WI38 (cell line): ENCODE measurements around the gene NR3C2.

ENCODE experiments used
- H3K4me3 ChIP-seq: 2 replicates; pipeline ENCODE4 v1.5.1; 2011; ENCODE audit warnings: low read depth, mild to moderate bottlenecking, control low read depth, low read length
- TF ChIP-seq, protein P1 (sequence below): IDR thresholded peaks from 2 replicates; pipeline ENCODE4 v1.5.1; 2012; ENCODE audit warnings: low read depth, mild to moderate bottlenecking, control low read depth, low read length

Gene NR3C2

DNA sequence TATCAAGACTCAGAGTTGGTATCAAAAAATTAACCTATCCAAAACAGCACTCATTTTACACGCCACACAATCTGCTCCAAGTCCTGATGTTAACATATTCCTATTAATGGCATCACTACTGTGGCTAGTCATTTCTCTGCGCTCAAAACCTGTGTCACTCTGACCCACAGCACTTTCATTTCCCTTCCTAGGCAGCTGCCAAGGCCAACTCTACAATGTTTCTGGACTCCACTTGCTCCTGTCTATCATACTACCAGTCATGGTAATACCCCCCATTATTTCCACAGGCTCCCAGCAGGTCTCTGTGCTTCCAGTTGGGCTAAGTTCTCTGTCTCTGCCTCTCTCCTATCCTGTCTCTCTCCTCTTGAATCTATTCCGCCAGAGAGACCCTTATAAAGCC, 323.6 kb downstream of the NR3C2 start:
- no peak overlapping the region for H3K4me3 ChIP-seq
- TF ChIP-seq, protein P1, sequence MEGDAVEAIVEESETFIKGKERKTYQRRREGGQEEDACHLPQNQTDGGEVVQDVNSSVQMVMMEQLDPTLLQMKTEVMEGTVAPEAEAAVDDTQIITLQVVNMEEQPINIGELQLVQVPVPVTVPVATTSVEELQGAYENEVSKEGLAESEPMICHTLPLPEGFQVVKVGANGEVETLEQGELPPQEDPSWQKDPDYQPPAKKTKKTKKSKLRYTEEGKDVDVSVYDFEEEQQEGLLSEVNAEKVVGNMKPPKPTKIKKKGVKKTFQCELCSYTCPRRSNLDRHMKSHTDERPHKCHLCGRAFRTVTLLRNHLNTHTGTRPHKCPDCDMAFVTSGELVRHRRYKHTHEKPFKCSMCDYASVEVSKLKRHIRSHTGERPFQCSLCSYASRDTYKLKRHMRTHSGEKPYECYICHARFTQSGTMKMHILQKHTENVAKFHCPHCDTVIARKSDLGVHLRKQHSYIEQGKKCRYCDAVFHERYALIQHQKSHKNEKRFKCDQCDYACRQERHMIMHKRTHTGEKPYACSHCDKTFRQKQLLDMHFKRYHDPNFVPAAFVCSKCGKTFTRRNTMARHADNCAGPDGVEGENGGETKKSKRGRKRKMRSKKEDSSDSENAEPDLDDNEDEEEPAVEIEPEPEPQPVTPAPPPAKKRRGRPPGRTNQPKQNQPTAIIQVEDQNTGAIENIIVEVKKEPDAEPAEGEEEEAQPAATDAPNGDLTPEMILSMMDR: no peak

DNA sequence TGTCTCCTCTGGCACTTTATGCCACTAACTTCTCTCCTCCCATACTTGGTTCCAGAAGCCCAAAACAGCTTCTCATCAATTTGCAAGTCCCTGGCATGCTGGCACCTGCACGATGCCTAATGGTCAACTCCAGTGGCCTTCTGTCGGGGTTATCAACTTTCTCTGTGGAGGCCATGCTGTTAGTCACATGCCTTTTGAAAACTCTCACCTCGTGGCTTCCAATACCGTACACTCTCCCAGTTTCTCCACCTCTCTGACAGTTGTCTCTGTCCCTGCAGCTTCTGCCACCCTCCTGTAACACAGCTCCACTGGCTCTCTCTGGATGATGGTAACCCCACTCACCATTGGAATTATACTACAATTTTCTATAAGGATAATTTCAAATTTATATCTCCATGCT, 324.0 kb downstream of the NR3C2 start:
- TF ChIP-seq, protein P1: no peak
- no peak overlapping the region for H3K4me3 ChIP-seq

DNA sequence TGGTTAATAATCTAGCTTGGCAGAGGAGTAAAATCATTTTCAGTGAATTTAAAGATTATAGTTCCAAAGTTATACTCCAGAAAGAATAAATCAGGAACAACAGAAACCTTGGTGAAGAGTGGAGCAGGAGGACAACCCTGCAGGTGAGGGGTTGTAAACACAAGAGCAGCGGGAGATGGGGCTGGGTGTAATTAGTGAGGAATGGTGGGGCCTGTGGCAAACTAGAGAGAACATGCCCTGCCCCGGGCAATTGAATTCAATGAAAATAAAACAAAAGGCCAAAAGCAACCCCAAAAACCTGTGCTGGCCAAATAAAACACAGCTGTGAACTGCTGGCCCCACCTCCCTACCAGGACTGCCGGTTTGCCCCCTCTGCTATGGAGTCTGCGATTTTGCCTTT, 325.2 kb downstream of the NR3C2 start:
- H3K4me3 ChIP-seq: no peak overlapping the region
- TF ChIP-seq, protein P1: no peak

DNA sequence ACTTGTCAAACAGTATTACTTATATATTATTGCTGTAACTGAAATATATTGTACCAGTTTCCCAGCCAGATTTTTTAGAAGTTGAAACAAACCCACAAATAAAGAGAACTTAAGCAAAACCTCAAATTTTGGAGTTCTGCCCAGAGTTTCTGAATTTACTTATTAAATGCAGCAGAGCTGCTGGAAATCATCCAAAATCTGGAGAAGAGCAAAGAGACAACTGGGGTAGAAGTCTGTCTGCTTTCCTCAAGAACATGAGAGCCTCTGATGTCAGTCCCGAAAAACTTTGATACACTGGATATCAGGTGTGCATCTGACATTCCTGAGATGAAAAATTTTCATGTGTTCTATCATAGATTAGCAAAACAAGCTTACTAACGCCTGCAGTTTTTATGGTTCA, 325.9 kb downstream of the NR3C2 start:
- TF ChIP-seq, protein P1: no peak
- H3K4me3 ChIP-seq: no peak overlapping the region

DNA sequence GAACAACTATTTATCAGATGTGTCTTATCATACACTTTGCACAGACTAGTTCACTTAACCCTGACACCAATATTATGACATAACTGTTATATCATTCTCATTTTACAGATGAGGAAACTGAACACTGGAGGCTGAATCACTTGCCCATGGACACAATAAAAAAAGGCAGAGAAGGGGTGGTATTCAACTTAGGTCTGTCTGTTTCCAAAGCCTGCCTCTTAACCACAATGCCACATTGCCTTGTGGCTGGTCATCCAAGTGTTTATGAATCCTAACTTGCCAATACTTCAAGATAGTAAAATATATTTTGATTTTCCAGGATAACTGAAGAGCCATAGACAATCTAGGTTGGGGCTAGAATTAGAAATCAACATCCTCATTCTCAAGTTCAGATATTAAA, 327.8 kb downstream of the NR3C2 start:
- TF ChIP-seq, protein P1: no peak

DNA sequence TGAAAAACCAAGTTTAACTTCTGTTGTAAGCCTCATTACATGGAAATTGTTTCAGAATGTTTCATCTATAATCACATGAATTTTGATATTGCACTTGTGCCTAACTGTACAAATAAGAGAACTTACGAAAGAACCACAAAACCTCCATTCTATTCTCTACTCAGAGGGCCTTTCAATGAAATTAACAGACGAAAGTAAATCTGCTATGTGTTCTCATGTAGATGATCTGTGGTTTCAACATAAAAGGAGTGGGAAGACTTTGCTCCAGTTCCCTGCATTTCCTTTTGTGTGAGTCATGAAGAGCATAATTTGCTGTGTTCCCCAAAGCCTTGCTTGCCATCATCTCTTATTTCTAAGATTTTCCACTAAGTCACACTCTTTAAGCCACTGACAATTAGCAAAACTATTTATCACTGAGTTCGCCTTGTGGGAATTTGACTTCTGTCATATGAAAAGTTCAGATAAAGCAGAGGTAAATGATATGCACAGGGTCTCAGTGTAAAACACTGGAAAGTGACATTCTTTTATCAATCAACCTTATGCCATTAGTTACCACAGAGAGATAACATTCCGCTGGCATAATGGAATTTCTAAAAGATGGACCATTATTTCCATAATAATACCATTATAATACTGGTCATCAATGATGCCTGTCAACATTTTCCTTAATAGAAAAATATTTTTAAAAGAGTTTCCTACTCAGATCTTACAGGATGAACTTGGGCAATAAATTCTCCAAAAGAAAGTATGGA, 329.8 kb downstream of the NR3C2 start:
- TF ChIP-seq, protein P1: no peak
- no peak overlapping the region for H3K4me3 ChIP-seq

More for the DNA sequence above, 327.8 kb downstream of the NR3C2 start:
- H3K4me3 ChIP-seq: no peak overlapping the region

DNA sequence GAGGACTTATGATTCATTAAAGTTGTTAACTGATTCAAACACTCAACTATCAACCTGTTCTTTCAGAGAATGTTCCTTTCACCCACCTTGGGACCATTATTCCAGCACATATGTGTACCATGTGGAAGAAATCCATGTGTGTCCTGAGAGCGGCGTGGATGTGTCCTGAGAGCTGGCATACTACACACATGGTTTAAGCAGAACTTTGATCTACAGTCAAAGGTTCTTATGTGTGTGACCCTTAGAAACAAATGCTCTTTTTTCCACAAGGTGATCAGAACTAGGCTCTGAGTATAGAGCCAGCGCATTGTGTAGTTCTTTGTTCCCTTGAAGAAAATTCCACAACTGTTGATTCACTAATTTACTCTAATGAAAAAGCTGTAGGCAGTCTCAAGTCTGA, 332.0 kb downstream of the NR3C2 start:
- no peak overlapping the region for H3K4me3 ChIP-seq
- TF ChIP-seq, protein P1: no peak
